NCI-H2171 (cell line): ENCODE measurements around the gene ST6GAL1.
"Not testable (repeated sequence)": the region's sequence is repeated elsewhere in the genome, so short reads cannot be mapped to it uniquely, and the experiment has no call there.

ENCODE experiments used
- DNase-seq: peaks from one replicate; lab custom pipeline; 2025; lab: John Stamatoyannopoulos, UW

ST6GAL1 gene

DNA sequence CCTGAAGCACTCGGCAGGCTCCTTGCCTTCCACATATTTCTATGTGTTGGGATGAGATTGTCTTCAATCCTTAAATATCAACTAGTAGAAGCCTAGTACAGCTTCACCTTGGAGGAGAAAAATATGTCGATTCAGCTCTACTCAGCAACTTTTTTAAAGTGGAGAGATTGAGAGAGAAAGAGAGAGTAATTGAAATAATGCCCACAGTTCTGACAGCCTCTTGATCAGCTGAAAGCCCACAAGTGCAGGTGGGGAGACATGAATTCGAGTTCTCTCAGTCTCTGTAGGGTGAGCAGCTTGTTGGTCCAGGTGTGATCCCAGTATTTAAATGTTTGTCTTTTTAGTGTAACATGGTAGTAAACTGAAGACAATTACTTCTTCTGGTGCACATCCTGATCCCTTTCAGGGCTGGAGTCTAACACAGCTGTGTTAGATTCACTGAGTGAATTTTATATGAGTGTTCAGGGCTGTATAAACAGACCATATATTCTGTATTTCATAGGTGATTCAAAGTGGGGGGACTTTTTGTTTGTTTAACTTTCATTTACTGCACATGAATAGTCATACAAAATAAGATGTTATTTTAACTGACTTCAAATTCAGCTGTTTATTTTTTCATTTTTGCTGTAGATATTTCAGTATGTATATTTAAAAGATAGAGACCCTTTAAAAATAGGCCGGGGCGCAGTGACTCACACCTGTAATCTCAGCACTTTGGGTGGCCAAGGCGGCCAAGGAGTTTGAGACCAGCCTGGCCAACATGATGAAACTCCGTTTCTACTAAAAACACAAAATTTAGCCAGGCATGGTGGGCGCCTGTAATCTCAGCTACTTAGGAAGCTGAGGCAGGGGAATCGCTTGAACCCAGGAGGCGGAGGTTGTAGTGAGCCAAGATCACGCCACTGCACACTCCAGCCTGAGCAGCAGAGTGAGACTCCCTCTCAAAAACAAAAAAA, 64.0 kb downstream of the ST6GAL1 start:
- DNase-seq, result no peak

DNA sequence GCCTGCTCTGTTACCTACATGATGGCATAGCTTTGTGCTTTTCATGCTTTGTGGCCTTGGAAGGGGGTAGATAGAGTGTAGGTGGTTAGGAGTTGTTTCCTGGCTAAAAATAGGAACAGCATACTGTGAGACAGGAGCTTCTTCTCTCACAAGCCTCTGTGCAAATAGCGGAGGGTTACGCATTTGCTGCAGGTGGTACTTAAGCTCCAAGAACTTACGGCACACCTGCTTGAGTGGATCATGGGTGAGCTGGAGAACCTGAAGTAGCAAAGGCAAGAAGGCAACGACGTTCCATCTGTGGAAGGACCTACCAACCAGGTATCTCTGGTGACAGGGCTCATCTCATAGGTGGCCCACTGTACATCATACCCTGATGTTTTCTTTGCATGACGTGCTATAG, 66.0 kb downstream of the ST6GAL1 start:
- no peak for DNase-seq

DNA sequence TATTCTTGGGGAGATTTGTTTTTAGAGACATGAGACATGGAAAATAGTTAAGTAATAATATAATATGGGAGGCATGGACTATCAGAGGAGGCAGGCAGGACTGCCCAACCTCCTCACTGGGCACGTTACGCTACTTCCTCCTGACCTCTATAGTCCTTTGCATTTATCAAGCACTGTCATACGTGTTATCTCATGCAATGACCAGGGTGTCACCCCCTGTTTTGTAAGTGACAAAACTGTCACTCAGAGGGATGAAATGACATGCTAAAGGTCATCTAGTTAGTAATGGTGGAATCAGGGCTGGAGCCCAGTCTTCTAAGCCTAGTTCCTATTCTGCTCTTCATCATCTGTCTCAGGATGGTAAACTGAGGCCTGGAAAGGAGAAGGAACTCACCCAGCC, 66.7 kb downstream of the ST6GAL1 start:
- DNase-seq, result no peak

DNA sequence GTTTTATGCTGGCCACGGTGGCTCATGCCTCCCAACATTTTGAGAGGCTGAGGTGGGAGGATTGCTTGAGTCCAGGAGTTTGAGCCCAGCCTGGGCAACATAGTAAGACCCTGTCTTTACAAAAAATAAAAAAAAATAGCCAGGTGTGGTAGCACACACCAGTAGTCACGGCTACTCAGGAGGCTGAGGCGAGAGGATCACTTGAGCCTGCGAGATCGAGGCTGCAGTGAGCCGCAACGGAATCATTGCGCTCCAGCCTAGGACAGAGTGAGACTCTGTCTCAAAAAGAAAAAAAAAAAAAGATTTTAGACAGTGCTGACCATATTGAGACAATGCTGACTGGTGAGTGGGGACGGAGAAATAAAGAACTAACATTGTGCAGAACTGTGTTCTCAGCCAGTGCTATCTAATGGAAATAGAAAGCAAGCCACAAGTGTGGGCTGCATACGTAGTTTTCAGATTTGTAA, 67.2 kb downstream of the ST6GAL1 start:
- no peak for DNase-seq

DNA sequence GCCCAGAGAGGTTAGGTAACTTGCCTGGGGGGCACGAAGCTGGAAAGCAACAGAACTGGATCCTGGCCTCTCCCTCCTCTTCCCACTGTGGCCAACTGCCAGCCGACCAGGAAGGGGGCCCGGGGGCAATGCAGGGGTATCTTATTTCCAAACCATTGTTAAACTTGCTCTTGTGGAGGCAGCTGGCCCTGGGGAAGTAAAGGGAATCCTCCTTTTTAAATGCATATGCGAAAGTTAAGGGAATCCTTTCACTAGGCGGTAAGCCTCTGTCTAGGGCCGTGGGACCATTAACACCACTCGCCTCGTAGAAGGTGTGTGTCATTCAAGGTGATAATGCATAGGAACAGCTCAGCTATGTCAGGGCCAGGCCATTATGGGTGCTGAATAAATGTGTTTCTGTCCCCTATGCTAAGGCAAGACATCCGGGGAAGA, 68.6 kb downstream of the ST6GAL1 start:
- no peak for DNase-seq

DNA sequence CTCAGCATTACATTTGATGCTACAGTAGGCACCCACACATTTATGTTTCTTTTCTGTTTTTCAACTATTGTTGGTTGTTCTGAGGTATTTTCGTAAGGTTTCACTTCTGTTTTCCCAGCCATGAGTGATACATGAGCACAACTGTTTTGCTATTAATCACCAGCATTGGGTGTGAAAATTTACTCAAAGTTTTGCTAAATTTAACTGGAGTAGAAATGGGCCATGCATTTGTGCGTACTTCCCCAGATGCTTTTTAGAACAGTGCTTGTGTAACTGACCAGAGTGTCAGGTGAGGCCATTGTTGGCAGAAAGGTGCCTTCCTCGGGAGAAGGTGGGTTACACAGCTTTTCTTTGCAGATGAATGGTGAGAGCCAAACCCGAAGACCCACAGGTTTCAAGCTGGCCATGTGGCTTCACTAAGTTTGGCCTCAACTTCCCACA, 70.4 kb downstream of the ST6GAL1 start:
- no peak for DNase-seq

DNA sequence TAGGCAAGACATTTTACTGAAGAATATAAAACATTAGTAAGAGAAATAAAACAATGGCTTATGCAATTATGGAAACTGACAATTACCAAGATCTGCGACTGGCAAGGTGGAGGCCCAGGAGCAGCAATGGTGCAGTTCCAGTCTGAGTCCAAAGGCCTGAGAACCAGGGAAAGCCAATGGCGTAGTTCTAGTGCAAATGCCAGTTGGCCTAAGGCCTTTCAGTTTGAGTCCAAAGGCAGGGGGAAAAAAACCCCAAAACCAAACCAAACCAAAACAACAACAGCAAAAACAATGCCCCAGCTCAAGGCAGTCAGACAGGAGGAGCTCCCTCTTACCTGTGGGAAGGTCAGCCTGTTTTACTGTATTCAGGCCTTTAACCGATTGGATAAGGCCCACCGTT, 72.6 kb downstream of the ST6GAL1 start:
- DNase-seq, result no peak

DNA sequence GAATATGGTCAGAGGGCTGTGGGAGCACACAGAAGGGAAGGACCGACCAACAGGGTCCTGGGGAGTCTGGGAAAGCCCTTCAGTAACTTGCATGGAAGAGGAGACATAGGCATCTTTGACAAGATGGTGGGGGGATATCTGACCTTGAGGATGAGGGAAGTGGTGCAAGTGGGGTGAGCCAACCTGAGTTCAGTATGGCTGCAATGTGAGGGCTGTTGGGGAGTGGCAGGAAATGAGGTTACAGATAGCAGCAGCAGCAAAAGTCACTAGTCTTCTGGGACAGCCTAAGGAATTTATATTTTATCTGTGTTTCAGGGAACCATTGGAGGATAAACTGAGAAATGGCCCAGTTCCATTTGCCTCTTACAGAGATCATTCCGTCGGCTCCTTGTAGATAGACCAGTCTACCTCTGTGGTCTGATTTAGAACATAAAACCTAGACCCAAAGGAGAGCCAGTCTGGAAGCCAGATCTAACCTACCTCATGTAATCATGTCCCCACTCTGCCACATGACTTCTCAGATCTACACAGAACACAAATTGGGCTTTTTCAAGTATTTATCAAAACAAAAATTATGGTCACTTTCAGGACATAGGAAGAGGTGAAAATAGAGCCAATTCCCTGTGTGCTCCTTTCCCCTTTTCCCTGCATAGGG, 75.6 kb downstream of the ST6GAL1 start:
- DNase-seq, result no peak

DNA sequence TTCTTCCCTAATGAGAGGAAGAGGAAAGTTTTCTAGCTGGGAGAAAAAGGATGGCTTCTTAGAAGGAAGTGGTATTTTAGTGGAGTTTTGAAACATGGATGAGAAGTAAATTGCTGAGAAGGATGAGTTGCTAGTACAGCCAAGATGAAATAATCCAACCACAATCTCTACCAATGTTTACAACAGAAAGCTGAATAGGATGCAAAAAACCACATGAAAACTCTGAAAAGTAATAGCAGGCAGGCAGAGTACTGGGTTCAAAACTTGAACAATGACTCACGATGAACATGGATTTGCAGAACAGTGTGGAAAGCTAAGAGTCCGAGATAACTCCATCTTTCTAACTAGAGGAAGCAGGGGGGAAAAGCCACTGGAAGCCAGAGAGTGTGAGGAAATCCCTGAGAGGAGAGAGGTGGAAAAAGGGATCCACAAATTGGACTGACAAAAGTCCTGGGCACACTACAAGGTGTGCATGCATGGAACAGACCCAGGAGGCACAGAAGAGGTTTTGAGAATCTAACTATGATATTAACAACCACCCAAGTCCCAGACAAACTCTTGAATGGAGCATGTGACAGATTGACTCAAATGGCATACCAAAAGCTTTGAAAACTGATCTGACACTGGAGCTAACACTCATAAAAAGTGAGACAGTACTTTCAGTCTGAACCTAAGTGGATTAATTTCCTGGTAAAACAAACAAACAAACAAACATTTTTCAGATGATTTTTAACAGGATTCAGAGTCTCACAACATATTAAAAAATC, 76.7 kb downstream of the ST6GAL1 start:
- DNase-seq, result no peak

DNA sequence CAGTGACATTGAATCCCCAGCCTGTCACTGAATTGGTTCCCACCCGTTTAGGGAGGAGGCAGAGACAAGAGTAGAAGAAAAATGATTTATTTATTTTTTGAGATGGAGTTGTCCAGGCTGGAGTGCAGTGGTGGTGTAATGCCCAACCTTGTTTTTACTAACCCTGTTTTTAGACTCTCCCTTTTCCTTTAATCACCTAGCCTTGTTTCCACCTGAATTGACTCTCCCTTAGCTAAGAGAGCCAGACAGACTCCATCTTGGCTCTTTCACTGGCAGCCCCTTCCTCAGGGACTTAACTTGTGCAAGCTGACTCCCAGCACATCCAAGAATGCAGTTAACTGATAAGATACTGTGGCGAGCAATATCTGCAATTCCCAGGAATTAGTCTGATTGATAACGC, 80.1 kb downstream of the ST6GAL1 start:
- not testable (repeated sequence) for DNase-seq

DNA sequence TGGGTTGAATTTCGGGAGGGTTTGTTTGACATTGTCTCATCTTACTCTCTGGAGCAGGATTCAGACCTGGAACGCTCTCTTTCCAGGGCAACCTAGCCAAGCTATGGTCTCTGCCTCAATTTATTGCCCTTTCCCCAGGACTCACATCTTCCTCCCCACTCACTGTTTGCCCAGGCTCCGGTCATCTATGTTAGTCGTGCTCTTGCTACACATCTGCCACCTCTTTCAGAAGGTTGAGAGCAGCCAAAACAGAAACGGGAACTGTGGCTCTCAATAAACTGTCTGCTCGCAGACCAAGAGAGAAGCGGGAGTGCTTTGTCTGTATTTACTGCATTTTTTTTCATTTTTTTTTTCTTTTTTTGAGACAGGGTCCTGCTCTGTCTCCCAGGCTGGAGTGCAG, 81.6 kb downstream of the ST6GAL1 start:
- DNase-seq, result no peak

DNA sequence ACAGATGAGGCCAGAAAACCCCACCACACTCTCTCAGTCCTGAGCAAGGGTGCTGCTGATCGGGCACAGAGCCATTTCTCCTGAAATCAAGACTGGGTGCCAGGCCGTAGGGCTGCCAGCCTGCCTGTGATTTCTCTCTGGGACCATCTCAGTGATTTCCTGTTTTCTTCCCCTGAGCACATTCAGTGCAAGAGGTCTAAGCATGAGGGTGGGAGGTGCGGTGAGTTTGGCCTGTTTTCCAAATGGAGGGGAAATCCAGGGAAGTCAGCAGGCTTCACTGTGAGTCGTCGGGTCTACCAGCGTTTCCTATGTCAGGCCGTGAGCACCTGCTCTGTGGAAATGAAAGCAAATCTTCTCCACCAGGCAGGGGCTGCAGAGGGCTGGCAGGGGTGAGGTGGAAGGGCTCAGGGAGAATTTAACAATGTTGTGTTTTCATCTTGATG, 82.3 kb downstream of the ST6GAL1 start:
- DNase-seq, result no peak

DNA sequence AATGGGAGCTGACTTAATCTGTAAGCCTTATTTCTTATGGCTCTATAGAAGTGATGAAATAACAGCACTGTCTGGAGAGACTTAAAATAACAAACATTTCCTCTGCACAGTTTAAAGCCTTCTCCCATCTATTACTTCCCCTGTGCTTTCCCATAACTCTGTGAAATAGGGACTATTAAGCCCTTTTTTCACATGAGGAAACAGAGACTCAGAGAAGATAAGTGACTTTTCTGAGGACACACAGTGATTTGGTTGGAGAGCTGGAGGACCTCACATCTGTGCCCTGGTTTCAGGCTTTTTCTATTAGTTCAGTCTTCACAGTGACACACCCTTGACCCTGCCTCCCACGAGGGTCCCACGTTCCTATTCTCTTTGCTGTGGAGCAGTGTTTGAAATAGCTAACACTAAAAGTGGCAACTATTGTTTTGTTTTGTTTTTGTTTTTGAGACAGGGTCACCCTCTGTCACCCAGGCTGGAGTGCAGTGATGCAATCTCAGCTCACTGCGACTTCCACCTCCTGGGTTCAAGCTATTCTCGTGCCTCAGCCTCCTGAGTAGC, 82.9 kb downstream of the ST6GAL1 start:
- DNase-seq, result no peak

DNA sequence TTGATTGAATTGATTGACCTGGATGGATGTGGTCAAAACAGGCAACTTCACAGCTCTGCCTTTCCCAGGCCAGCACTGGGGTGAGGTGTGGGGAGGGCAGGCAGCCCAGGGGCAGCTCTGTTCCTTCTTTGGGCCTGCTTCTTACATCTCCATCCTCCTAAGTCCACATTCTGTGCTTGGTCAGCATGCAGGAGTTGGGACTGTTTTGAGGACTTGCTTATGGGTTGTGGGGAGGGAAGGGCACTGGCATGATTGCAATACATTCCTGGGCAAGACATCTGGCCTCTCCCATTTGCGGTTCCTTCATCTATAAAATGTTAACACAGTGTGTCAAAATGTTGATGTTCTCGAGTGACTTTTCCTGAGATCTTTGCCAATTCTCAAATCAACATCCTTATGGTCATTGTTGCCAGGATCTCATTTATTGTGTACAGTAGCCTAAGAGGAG, 84.1 kb downstream of the ST6GAL1 start:
- DNase-seq, result no peak

DNA sequence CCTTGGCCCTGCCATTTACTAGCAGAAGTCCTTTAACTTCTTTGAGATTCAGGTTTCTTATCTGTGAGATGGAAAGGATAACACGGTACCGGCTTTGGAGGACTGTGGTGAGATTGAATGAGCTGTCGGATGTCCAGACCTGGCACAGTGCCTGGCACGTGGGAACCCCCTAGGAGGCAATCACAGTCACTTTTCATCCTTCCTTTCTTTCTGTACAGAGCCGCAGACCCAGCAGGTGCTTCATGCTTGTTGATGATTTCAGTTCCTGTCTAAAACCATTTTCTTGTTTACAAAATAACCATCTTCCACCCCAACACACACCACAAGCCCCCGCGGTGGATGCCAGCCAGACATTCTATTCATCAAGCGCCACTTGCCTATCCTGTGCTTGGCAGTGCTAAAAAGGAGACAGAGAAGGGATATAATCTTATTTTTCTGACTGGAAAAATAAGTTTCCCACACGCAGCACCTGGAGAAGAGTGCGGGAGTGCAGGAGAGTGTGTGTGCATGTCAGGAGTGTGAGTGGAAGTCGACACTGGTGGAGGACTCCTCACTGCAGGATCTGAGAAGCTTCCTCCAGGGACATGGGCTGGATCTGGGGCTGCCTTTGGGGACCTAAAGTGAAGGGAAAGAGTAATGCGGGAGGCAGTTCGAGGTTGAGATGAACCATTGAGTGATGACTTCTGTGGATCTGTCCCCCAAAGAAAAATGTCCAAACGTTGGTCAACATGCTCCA, 85.7 kb downstream of the ST6GAL1 start:
- DNase-seq, result no peak

DNA sequence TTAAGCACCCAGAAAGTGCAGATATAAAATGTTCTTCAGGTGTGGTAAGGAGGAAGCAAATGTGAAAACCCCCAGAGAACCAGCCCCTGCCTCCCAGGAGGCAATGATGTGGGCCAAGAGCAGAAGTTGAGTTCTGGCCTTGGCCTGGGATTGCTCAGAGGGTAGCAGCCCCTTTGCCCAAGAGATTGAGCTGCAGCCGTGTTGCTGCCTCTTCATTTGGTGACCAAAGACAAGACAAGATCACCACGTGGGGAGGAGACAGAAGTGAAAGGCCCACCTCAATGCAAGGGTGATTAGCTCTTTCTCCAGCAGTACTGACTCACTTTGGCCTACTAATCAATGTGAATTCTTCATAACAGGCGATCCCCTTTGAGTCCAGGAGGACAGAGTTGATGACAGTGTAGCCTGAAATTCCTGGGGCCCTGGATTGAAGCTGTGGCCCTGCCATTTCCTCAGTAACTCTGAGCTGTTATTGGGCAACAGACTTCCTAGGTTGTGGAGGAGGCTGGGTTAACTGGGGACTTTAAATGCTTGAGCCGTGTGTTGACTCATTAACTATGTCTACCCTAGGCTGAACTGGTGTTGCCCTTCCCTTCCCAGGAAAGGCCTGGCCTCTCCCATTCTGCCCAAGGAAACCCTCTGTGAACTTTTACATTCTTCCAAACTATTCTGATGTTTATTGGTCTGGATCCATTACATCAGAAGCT, 86.5 kb downstream of the ST6GAL1 start:
- DNase-seq, result no peak

DNA sequence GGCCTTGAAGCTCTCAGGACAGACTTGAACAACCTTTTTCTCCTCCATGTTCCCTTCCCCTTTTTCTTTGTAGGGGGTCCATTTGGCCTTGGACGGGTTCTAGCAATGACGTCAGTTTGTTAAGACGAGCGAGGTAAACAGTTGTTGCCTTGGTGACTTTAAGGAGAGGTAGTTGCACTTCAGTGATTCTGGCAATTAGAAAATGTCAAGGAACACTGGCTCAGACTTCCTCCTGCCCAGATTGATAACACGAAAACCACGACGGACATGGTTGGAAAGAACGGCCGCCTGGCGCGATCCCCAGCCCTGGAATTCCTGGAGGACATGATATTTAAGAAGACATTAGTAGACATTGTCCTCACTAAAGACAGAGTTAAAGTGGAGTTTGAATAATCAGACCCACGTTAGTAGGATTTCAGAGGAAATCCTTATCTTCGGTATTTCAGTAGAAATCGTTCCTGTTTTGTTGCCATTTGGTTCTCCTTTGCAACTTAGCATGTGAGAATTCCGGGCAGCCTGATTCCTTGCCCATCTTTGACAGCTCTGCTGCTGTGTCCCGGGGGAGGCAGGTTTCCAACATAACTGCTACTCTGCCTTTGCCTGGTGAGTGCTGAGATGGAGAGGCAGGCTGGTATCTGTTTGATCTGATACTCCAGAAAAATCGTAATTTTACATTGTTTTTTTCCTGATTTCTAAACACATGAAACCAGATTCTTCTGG, 87.3 kb downstream of the ST6GAL1 start:
- DNase-seq, result no peak

DNA sequence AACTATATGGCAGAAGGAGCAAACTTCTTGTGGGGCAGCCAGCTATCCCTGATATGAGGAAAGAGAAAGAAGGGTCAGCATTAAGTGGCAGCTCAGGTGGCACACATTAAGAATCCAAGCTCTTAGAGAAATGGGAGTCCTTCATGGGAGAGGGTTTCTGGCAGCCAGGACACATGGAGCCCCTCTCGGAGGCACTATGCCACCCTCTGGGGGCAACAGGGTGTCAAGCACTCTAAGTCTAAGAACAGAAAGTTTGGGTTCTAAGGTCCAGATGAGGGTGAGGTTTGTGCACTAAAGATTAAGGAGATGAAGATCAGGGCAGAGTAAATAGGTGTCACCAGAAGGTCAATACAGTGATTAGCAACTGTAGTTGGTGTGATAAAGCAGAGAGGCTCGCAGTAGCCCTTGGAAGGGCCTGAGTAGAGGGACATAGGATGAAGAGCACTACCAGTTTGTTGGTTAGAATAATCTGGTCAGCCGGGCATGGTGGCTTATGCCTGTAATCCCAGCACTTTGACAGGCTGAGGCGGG, 89.3 kb downstream of the ST6GAL1 start:
- DNase-seq, result no peak

DNA sequence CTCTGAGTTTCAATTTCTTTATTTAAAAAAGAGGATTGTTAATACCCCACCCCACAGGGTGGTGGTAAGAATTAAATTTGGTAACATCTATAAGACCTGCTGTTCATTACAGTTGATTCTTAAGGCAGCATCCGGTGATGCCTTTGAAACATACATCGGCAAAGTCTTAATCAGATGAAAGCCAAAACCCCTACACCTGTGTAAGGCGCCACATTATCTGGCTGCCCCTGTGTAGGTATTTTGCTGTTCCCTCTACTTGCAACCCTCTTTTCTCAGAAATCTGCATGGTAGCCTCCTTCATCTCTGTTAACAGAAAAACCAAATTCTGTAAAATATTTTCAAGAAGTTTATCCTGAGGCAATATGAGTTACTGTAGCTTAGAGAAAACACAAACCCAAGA, 90.0 kb downstream of the ST6GAL1 start:
- DNase-seq, result no peak
